Prostate gland (tissue), 2 donors: ENCODE results near the gene ZBED1. TPM values are rescaled to one million over a fixed set of nuclear protein-coding genes. Genes with fewer than 3 reads are reported as not detected.

Experiments
- DNase-seq: peaks from one replicate; pipeline ENCODE4 v3.0.0-alpha.2; 2019; ENCODE audit warnings: low spot score
- H3K27ac ChIP-seq, 2 donors: fragments of 200-600 bp; sonication (generic); 2 replicates each; pipeline ENCODE4 v1.5.1; 2017 to 2019
- H3K27me3 ChIP-seq: fragments of 200-600 bp; sonication (generic); replicated peaks from 2 replicates; pipeline ENCODE4 v1.5.1; 2019; ENCODE audit not compliant: insufficient read depth
- H3K36me3 ChIP-seq, 2 donors: fragments of 200-600 bp; sonication (generic); 1 replicate in 1 of 2; 2 replicates in 1 of 2; pipeline versions ENCODE4 v1.5.1 to v1.8.1; 2017 to 2019
- H3K4me1 ChIP-seq: fragments of 200-600 bp; sonication (generic); replicated peaks from 2 replicates; pipeline ENCODE4 v1.5.1; 2019
- H3K4me3 ChIP-seq, 2 donors: fragments of 200-600 bp; sonication (generic); 2 replicates each; pipeline ENCODE4 v1.5.1; 2017 to 2019
- H3K9me3 ChIP-seq: fragments of 200-600 bp; sonication (generic); 2 replicates; pipeline ENCODE4 v1.5.1; 2017
- CTCF ChIP-seq, 4 experiments: fragments of 200-600 bp in 2 of 4; fragments of 450-650 bp in 2 of 4; sonication (generic) in 2 of 4; IDR thresholded peaks; 1 replicate in 3 of 4; 2 replicates in 1 of 4; pipeline ENCODE4 v1.5.1; 2016 to 2019; ENCODE audit warnings: antibody characterized with exemption in 4 of 4, mild to moderate bottlenecking in 2 of 4, moderate library complexity in 2 of 4
- POLR2A ChIP-seq: fragments of 450-650 bp; IDR thresholded peaks from one replicate; pipeline ENCODE4 v1.6.1; 2016; ENCODE audit warnings: antibody characterized with exemption, mild to moderate bottlenecking
- POLR2AphosphoS5 ChIP-seq: sonication (generic); formaldehyde crosslinking; IDR thresholded peaks from one replicate; pipeline ENCODE4 v1.6.1; 2017; ENCODE audit warnings: antibody characterized with exemption
- WGBS: methylation state at CpG from one replicate; pipeline ENCODE4 v1.1.5; 2018; 5-methylcytosine and 5-hydroxymethylcytosine counted together
- intact Hi-C: fragments of 100-400 bp; cut with DNase I; formaldehyde crosslinking; loops from one replicate; pipeline ENCODE4 v1.14.2; 2022
- total RNA-seq, 2 donors: library from RNA; depleted of rRNA; stranded (reverse); fragments of >200 nt; gene quantifications; one replicate each; pipeline ENCODE4 v1.1.0, GENCODE V29; 2016

The ZBED1 gene
- total RNA-seq, 2 donors from 2014 or later = 52.6 to 92.1 TPM

- Histone ChIP-seq H3K9me3 (no peaks in the 10 kb centered on the region), H3K27me3 (no peaks in the 10 kb centered on the region), H3K27ac (no peak overlapping the region), H3K4me1 (no peaks in the 10 kb centered on the region), H3K4me3 (no peak overlapping the region), H3K36me3 (no peaks in the 10 kb centered on the region)
- intact Hi-C loops = no loop called here
- no peak for TF ChIP-seq POLR2AphosphoS5
- TF ChIP-seq CTCF (IDR thresholded peaks at IDR 0.05) = no peak
- TF ChIP-seq POLR2A = no peak
- WGBS = 92% methylated on average over 31 of the region's 31 CpGs
- DNase-seq = no peak
Observed at GRCh38 chrX:2445662-2446623, 54.8 kb downstream of the ZBED1 start.

GRCh38 chrX:2442694-2443093, 58.1 kb downstream of the ZBED1 start:
- TF ChIP-seq CTCF (IDR thresholded peaks at IDR 0.05) = no peak
- TF ChIP-seq POLR2A = no peak
- TF ChIP-seq POLR2AphosphoS5 = no peak
- H3K4me1 ChIP-seq = no peaks in the 10 kb centered on the region
- H3K27me3 ChIP-seq = no peaks in the 10 kb centered on the region
- 86% methylated on average over 7 of the region's 7 CpGs for WGBS
- H3K9me3 ChIP-seq = no peaks in the 10 kb centered on the region
- DNase-seq = no peak
- intact Hi-C loops = no loop called here
- H3K4me3 ChIP-seq = no peak overlapping the region
- H3K36me3 ChIP-seq = no peaks in the 10 kb centered on the region
- H3K27ac ChIP-seq = no peak overlapping the region

- 98% methylated on average over 5 of the region's 5 CpGs for WGBS
- intact Hi-C loops = no loop called here
- Histone ChIP-seq H3K9me3 (no peaks in the 10 kb centered on the region), H3K27me3 (no peaks in the 10 kb centered on the region), H3K4me3 (no peak overlapping the region), H3K36me3 (no peaks in the 10 kb centered on the region), H3K4me1 (no peaks in the 10 kb centered on the region), H3K27ac (no peak overlapping the region)
- no peak for TF ChIP-seq CTCF (IDR thresholded peaks at IDR 0.05)
- no peak for TF ChIP-seq POLR2AphosphoS5
- TF ChIP-seq POLR2A = no peak
- DNase-seq = no peak
Observed at GRCh38 chrX:2441466-2441865, 59.3 kb downstream of the ZBED1 start.

GRCh38 chrX:2439613-2440012, 61.2 kb downstream of the ZBED1 start:
- 93% methylated on average over 8 of the region's 8 CpGs for WGBS
- intact Hi-C loops = no loop called here
- Histone ChIP-seq H3K4me1 (no peaks in the 10 kb centered on the region), H3K27ac (no peak overlapping the region), H3K9me3 (no peaks in the 10 kb centered on the region), H3K27me3 (no peaks in the 10 kb centered on the region), H3K36me3 (no peaks in the 10 kb centered on the region), H3K4me3 (no peak overlapping the region)
- TF ChIP-seq POLR2A (no peak), POLR2AphosphoS5 (no peak), CTCF (IDR thresholded peaks at IDR 0.05) (no peak)
- no peak for DNase-seq

Other genes starting within 250 kb of the ZBED1 start
- 10 to 100 TPM; 24.2 to 37.1 TPM for gene DHRSX, start within 50 bp of the ZBED1 start, total RNA-seq
- 1,000 to 10,000 TPM in 1 of 2 donors, 100 to 1,000 TPM in 1; 384 to 1,041 TPM for gene CD99, start 190.3 kb upstream of the ZBED1 start, total RNA-seq